ENCODE measurements around the gene ZP4. TPM values are rescaled to one million over a fixed set of nuclear protein-coding genes. Genes with fewer than 3 reads are reported as not detected.

Gene ZP4
- total and polyA plus RNA-seq, 4 donors: not detected

DNA sequence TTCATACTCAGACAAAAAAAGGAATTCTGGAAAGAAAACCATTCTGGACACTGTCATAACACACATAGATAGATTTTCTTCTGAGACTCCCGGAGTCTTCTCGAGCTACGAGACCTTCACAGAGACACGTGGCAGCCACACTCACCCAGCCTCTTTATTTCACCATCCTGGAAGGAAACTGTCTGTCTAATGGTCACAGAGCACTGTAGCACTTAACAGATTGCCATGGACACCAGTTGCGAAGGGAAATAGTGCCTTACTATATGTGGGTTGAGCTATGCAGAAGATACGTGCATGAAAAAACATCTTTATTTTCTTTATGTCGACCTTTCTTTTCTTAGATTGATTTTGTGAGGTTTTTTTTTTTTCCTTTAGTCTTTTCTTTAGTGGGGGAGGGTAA, 57.9 kb downstream of the ZP4 start:
- no peak overlapping the region for H3K4me3 ChIP-seq
- TF ChIP-seq, protein P1, sequence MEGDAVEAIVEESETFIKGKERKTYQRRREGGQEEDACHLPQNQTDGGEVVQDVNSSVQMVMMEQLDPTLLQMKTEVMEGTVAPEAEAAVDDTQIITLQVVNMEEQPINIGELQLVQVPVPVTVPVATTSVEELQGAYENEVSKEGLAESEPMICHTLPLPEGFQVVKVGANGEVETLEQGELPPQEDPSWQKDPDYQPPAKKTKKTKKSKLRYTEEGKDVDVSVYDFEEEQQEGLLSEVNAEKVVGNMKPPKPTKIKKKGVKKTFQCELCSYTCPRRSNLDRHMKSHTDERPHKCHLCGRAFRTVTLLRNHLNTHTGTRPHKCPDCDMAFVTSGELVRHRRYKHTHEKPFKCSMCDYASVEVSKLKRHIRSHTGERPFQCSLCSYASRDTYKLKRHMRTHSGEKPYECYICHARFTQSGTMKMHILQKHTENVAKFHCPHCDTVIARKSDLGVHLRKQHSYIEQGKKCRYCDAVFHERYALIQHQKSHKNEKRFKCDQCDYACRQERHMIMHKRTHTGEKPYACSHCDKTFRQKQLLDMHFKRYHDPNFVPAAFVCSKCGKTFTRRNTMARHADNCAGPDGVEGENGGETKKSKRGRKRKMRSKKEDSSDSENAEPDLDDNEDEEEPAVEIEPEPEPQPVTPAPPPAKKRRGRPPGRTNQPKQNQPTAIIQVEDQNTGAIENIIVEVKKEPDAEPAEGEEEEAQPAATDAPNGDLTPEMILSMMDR (IDR thresholded peaks at IDR 0.05; ENCODE audit: control extremely low read depth, extremely low read depth): no peak
- H3K4me1 ChIP-seq (ENCODE audit: control insufficient read depth in 5 of 5, insufficient read depth in 5 of 5, low read length in 5 of 5): no peaks in the 10 kb centered on the region
- H3K36me3 ChIP-seq (ENCODE audit: control insufficient read depth in 4 of 4, insufficient read depth in 4 of 4, low read length in 4 of 4): peaks cover 0 to 10% (median 0%) of the 10 kb centered on the region in 4 donors
- no peaks in the 10 kb centered on the region for H3K27me3 ChIP-seq (ENCODE audit: control insufficient read depth in 3 of 3, insufficient read depth in 3 of 3, low read length in 2 of 3)
- no peak overlapping the region for H3K9ac ChIP-seq (ENCODE audit: insufficient read depth in 1 of 2, low read length in 2 of 2)
- 66 to 70% methylated on average over 7 of the region's 7 CpGs for WGBS, 2 donors
- DNase-seq (no peak), ATAC-seq (ENCODE audit: insufficient read depth, low FRiP score) (no peak)
- no peak overlapping the region for H3K27ac ChIP-seq (ENCODE audit: low read depth in 1 of 2, low read length in 1 of 2)
- no peaks in the 10 kb centered on the region for H3K9me3 ChIP-seq (ENCODE audit: control insufficient read depth in 4 of 4, insufficient read depth in 3 of 4, low read length in 3 of 4)
